ENCODE data around the gene THAP9.
"Not testable (repeated sequence)": the region's sequence is repeated elsewhere in the genome, so short reads cannot be mapped to it uniquely, and the experiment has no call there.

Gene THAP9

GRCh38 chr4:82898322-82899243 is 2.0 kb upstream of the THAP9 start:
- peak in 1 of 3 experiments; percentile 24 for DNase-seq

GRCh38 chr4:82899374-82900065 is 1.0 kb upstream of the THAP9 start:
- peak in 1 of 3 experiments; percentile 57 for DNase-seq

- DNase-seq = peak in 1 of 3 experiments; percentile 76
These were observed 497 bp upstream of the THAP9 start for GRCh38 chr4:82900066-82900410.

- no peak for DNase-seq
These were observed 716 bp downstream of the THAP9 start for GRCh38 chr4:82901183-82901718.

- DNase-seq = no peak
These were observed 3.2 kb downstream of the THAP9 start for GRCh38 chr4:82903737-82904136.

GRCh38 chr4:82905205-82905604 is 4.7 kb downstream of the THAP9 start:
- no peak for DNase-seq

GRCh38 chr4:82906469-82906868 is 5.9 kb downstream of the THAP9 start:
- DNase-seq = no peak

GRCh38 chr4:82909326-82909725 is 8.8 kb downstream of the THAP9 start:
- no peak for DNase-seq

- DNase-seq = no peak
These were observed 12.8 kb downstream of the THAP9 start for GRCh38 chr4:82913305-82913704.

GRCh38 chr4:82913968-82914367 is 13.4 kb downstream of the THAP9 start:
- DNase-seq = not testable (repeated sequence)

GRCh38 chr4:82918091-82918490 is 17.6 kb downstream of the THAP9 start:
- no peak for DNase-seq

GRCh38 chr4:82919386-82919785 is 18.9 kb downstream of the THAP9 start:
- no peak for DNase-seq

GRCh38 chr4:82921795-82922194 is 21.3 kb downstream of the THAP9 start:
- no peak for DNase-seq

- DNase-seq = no peak
These were observed 30.6 kb downstream of the THAP9 start for GRCh38 chr4:82930848-82931755.

GRCh38 chr4:82934441-82934840 is 33.9 kb downstream of the THAP9 start:
- DNase-seq = no peak

- DNase-seq = no peak
These were observed 38.9 kb downstream of the THAP9 start for GRCh38 chr4:82939414-82939813.

- no peak for DNase-seq
These were observed 47.0 kb downstream of the THAP9 start for GRCh38 chr4:82947498-82947897.

GRCh38 chr4:82948647-82949204 is 48.2 kb downstream of the THAP9 start:
- no peak for DNase-seq

- no peak for DNase-seq
These were observed 50.7 kb downstream of the THAP9 start for GRCh38 chr4:82951196-82951595.

GRCh38 chr4:82954212-82954611 is 53.7 kb downstream of the THAP9 start:
- DNase-seq = no peak

GRCh38 chr4:82957045-82957444 is 56.5 kb downstream of the THAP9 start:
- DNase-seq = no peak

GRCh38 chr4:82965763-82966162 is 65.2 kb downstream of the THAP9 start:
- no peak for DNase-seq

- DNase-seq = no peak
These were observed 68.4 kb downstream of the THAP9 start for GRCh38 chr4:82968972-82969371.

All from NCI-H1417 (cell line).